GM18505 (cell line): ENCODE data around the gene LINGO1.

Experiments
- ATAC-seq: cut with Tn5 transposase; IDR thresholded peaks from one replicate; pipeline ENCODE4 v1.9.1; 2021; ENCODE audit not compliant: unreplicated experiment
- POLR2A ChIP-seq: IDR thresholded peaks from 4 replicates; pipeline ENCODE4 v1.6.1; 2011; ENCODE audit warnings: borderline replicate concordance; ENCODE audit not compliant: insufficient read depth, insufficient read length; ENCODE audit errors: extremely low read depth

The LINGO1 gene

GRCh38 chr15:77646104-77646694, 13.5 kb upstream of the LINGO1 start:
- no peak for ATAC-seq
- no peak for TF ChIP-seq POLR2A

DNA sequence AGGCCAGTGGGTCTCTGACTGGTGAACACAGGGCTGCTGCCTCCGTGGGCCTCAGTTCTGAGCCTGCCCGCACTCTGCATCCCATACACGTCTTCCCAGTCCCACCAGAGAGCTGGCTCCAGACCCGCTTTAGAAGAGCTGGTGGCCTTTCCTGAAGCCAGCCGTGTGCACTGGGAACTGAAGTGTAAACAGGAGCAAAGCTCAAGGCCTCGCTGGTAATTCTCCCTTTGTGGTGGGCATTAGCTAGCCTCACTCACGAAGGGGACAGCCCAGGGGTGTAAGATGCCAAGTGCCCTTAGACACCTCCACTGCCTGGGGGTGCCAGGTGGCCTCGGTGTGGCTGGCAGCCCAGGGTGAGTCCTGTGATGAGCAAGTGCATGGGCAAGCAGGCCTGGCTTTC, 12.9 kb upstream of the LINGO1 start:
- no peak for ATAC-seq

DNA sequence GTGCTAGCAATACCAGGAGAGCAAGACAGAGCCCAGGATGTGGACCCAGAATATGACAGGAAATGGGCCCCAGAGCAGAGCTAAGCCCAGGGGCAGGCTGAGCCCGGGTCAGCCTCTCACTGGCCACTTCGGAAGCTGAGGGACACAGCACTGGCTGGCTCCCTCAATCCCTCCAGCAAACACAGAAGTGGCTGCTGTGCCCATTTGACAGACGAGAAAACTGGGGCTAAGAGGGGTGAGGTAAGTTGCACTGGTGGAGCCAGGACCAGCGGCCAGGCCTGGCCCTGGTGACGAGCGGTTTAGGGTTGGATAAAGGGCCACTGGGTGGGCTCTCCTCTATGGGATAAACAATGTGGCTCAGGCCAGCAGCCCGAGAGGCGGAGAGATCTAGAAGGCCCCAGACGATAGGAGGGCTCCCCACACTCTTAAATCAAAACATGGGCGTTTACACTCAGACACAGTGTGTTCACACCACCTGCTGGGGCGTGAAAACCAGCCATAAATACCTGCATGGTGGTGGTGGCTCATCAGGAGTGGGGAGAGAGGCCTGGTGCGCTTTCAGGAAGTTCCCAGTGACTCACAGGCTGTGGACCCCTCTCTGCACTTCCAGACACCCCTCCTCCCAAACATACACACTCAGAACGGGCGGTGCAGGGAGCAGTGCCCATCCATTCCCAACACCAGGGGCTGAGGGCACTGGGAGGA, 12.0 kb upstream of the LINGO1 start:
- ATAC-seq, result no peak
- no peak for TF ChIP-seq POLR2A

More for the DNA sequence above, 12.9 kb upstream of the LINGO1 start:
- TF ChIP-seq POLR2A, result no peak

DNA sequence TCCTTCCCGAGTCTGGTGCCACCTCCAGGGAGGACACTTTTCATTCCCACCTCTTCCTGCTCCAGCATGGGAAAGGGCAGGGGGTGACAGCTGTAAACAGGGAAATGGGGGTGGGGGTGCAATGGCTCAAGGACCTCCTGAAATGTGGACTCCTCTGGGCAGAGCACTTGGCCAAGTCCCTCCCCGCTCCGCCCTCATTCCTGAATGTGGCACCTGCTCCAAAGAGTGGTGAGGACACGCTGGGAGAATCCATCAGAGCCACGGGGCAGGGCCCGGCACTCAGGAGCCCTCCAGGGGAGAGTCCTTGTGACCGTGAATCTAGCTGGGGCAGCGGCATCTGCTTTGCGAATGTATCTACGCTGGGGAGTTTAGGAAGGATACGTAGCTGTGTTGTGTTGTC, 11.1 kb upstream of the LINGO1 start:
- no peak for TF ChIP-seq POLR2A

GRCh38 chr15:77642793-77643430, 10.2 kb upstream of the LINGO1 start:
- TF ChIP-seq POLR2A, result no peak
- ATAC-seq, result no peak

More for the DNA sequence above, 11.1 kb upstream of the LINGO1 start:
- no peak for ATAC-seq

GRCh38 chr15:77641999-77642398, 9.3 kb upstream of the LINGO1 start:
- no peak for ATAC-seq
- TF ChIP-seq POLR2A, result no peak

- no peak for TF ChIP-seq POLR2A
Measured at GRCh38 chr15:77640615-77641014, 7.9 kb upstream of the LINGO1 start.

GRCh38 chr15:77639431-77639830, 6.7 kb upstream of the LINGO1 start:
- TF ChIP-seq POLR2A, result no peak
- no peak for ATAC-seq

More at GRCh38 chr15:77640615-77641014, 7.9 kb upstream of the LINGO1 start:
- no peak for ATAC-seq

DNA sequence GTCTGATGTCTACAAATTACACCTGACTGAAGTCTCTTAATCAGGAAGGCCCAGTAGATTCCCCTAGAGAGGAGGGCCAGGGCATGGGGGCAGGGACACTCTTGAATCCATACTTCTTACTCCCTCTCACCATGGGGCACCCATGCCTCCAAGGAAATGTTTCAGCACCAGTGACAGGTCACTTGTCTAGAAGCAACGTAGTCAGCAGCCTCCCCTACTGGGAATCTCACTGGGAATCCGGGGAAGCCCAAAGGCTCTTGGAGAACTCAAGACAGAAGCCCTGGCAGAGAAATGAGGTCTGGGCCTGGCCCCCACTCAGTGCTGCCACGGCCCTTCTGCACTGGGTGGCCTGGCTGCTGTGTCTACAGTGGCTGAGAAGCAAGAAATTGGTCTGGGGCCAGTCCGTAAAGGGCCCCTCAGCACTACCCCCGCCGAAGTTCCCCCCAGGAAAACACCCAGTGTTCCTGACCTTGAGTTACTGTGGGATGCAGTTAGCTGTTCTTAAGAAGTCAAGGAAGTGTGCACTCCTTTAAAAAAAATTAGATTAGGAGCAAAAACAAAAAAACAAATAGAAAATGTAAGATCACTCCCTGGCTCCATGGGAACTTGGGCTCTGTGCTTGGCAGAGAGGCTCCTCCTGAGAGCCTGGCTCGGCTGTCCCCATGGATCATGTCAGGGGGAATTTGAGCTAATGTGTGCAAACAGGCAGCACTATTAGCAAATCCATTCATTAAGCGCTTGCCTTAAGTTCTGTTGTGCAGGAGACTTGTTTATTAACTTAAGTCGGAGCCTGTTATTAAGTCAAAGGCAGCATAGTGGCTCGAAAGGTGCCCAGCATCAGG, 5.4 kb upstream of the LINGO1 start:
- no peak for TF ChIP-seq POLR2A
- no peak for ATAC-seq

DNA sequence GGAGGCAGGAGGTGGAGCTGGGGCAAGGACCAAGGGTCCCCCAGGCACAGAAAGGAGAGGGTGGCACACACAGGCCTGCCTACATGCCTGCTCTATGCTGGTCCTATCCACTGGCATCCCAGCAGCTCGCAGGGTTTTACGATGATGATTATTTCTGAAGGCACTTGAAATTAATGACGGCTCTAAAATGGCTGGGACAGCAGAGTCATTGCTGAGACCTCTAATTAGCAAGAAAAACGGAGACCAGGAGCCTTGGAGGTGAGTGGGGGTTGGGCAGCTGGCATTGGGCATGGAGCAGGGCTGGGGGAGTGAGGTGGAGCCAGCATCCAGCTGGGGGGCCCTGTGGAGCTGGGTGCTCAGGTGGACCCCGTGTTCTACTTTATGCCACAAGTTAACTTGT, 3.5 kb upstream of the LINGO1 start:
- no peak for ATAC-seq
- no peak for TF ChIP-seq POLR2A

GRCh38 chr15:77634266-77634962, 1.7 kb upstream of the LINGO1 start:
- no peak for ATAC-seq
- no peak for TF ChIP-seq POLR2A

DNA sequence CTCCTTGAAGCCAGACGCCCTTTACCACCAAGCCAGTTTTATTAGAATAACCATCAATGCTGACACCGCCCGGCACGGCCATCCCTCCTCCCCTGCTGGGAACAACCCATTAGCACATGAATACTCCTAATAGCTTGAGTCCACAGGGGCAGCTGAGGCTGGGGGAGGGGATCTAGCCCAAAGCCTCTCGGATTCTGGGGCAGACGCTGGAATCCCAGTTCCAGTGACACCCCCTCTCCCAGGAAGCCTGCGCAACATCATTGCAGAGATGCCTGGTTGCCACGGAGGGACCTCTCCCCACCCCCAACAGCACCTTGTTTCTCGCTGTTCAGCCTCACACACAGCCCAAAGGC, 1.2 kb upstream of the LINGO1 start:
- ATAC-seq, result no peak
- TF ChIP-seq POLR2A, result no peak
